ENCODE data around the gene COQ4. TPM values are rescaled to one million over a fixed set of nuclear protein-coding genes. Genes with fewer than 3 reads are reported as not detected.

The COQ4 gene
- total RNA-seq, 4 donors from 2014 or later, result 90.8 to 117 (median 109) TPM

GRCh38 chr9:128324401-128324800, 1.8 kb downstream of the COQ4 start:
- H3K4me1 ChIP-seq, result peaks cover 16 to 28% (median 24%) of the 10 kb centered on the region in 4 donors
- peak overlapping the region in 1 of 4 donors; percentile 98 for H3K4me3 ChIP-seq
- in situ Hi-C loops (cut with MboI; ENCODE audit: low pct_ligation_motif_present in 1 of 4, low pct_unique_long_range_greater_than_20kb in 1 of 4, low sequenced_read_pairs in 3 of 4) (no loop called here), intact Hi-C loops (cut with DNase I; ENCODE audit: low total_unique reads) (no loop called here)
- no peak for DNase-seq
- H3K9me3 ChIP-seq, result no peaks in the 10 kb centered on the region
- TF ChIP-seq CTCF (IDR thresholded peaks at IDR 0.05) (no peak), POLR2AphosphoS5 (IDR thresholded peaks at IDR 0.05) (no peak), EP300 (IDR thresholded peaks at IDR 0.05; ENCODE audit: low read depth) (no peak), POLR2A (IDR thresholded peaks at IDR 0.05) (no peak)
- peaks cover 0 to 11% (median 3%) of the 10 kb centered on the region in 4 donors for H3K36me3 ChIP-seq
- H3K27ac ChIP-seq, result no peak overlapping the region
- WGBS, 2 donors (ENCODE audit: low coverage in 1 of 2), result 86 to 96% methylated on average over 1 of the region's 1 CpG
- H3K27me3 ChIP-seq, result no peaks in the 10 kb centered on the region

- no peaks in the 10 kb centered on the region for H3K27me3 ChIP-seq
- H3K4me3 ChIP-seq, result no peak overlapping the region
- in situ Hi-C loops (cut with MboI; ENCODE audit: low pct_ligation_motif_present in 1 of 4, low pct_unique_long_range_greater_than_20kb in 1 of 4, low sequenced_read_pairs in 3 of 4) (no loop called here), intact Hi-C loops (cut with DNase I; ENCODE audit: low total_unique reads) (no loop called here)
- H3K4me1 ChIP-seq, result peaks cover 16 to 29% (median 24%) of the 10 kb centered on the region in 4 donors
- no peak for DNase-seq
- H3K36me3 ChIP-seq, result peaks cover 0 to 11% (median 3%) of the 10 kb centered on the region in 4 donors
- WGBS, 2 donors (ENCODE audit: low coverage in 1 of 2), result 94% methylated on average over 13 of the region's 13 CpGs; no CpG with 5 or more reads in 1 of the 2 donors
- TF ChIP-seq POLR2AphosphoS5 (IDR thresholded peaks at IDR 0.05) (no peak), CTCF (IDR thresholded peaks at IDR 0.05) (no peak), POLR2A (IDR thresholded peaks at IDR 0.05) (no peak), EP300 (IDR thresholded peaks at IDR 0.05; ENCODE audit: low read depth) (no peak)
- no peaks in the 10 kb centered on the region for H3K9me3 ChIP-seq
- no peak overlapping the region for H3K27ac ChIP-seq
Observed at GRCh38 chr9:128325629-128326028, 3.0 kb downstream of the COQ4 start.

- TF ChIP-seq POLR2A (IDR thresholded peaks at IDR 0.05) (no peak), POLR2AphosphoS5 (IDR thresholded peaks at IDR 0.05) (no peak), EP300 (IDR thresholded peaks at IDR 0.05; ENCODE audit: low read depth) (no peak), CTCF (IDR thresholded peaks at IDR 0.05) (no peak)
- H3K27me3 ChIP-seq, result no peaks in the 10 kb centered on the region
- no peak for DNase-seq
- in situ Hi-C loops (cut with MboI; ENCODE audit: low pct_ligation_motif_present in 1 of 4, low pct_unique_long_range_greater_than_20kb in 1 of 4, low sequenced_read_pairs in 3 of 4) (no loop called here), intact Hi-C loops (cut with DNase I; ENCODE audit: low total_unique reads) (loop anchor here (1.0 to 5.0 kb wide), 2 partner anchors 19 to 1591 kb away; no protein-coding TSS in a partner anchor)
- H3K27ac ChIP-seq, result no peak overlapping the region
- WGBS, 2 donors (ENCODE audit: low coverage in 1 of 2), result 79% methylated on average over 11 of the region's 11 CpGs; no CpG with 5 or more reads in 1 of the 2 donors
- H3K4me3 ChIP-seq, result no peak overlapping the region
- no peaks in the 10 kb centered on the region for H3K9me3 ChIP-seq
- H3K36me3 ChIP-seq, result peaks cover 0 to 4% (median 0%) of the 10 kb centered on the region in 4 donors
- peaks cover 0 to 6% (median 3%) of the 10 kb centered on the region in 4 donors for H3K4me1 ChIP-seq
Observed at GRCh38 chr9:128333451-128333869, 10.8 kb downstream of the COQ4 start.

- peaks cover 0 to 6% (median 5%) of the 10 kb centered on the region in 4 donors for H3K4me1 ChIP-seq
- no peaks in the 10 kb centered on the region for H3K9me3 ChIP-seq
- TF ChIP-seq POLR2AphosphoS5 (IDR thresholded peaks at IDR 0.05) (no peak), POLR2A (IDR thresholded peaks at IDR 0.05) (no peak), CTCF (IDR thresholded peaks at IDR 0.05) (no peak), EP300 (IDR thresholded peaks at IDR 0.05; ENCODE audit: low read depth) (no peak)
- intact Hi-C loops (cut with DNase I; ENCODE audit: low total_unique reads) (no loop called here), in situ Hi-C loops (cut with MboI; ENCODE audit: low pct_ligation_motif_present in 1 of 4, low pct_unique_long_range_greater_than_20kb in 1 of 4, low sequenced_read_pairs in 3 of 4) (no loop called here)
- H3K27ac ChIP-seq, result no peak overlapping the region
- no peaks in the 10 kb centered on the region for H3K27me3 ChIP-seq
- H3K4me3 ChIP-seq, result no peak overlapping the region
- 80 to 86% methylated on average over 2 to 7 of the region's 7 CpGs for WGBS, 2 donors (ENCODE audit: low coverage in 1 of 2)
- H3K36me3 ChIP-seq, result peaks cover 0 to 4% (median 0%) of the 10 kb centered on the region in 4 donors
- DNase-seq, result no peak
Observed at GRCh38 chr9:128335161-128335560, 12.5 kb downstream of the COQ4 start.
